Measurements from ENCODE around the gene P4HB.

P4HB gene

DNA sequence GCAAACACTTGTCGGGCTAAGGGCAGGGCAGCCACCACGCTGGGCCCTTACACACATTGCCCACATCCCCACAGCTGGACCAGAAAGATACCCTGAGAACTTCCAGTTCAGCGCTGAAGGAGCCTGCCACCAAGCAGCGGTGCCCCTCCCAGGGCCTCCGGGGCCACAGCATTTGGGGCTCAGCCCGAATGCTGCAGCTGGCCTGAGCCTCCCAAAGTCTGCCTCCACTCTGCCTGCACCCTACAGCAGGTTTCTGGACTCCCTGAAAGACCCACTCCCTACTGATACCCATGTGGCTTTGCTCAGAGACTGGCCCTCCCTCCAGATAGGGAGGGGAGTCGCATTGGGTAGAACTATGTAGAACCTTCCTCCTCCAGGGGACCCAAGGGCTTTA lies 28.8 kb downstream of the P4HB start:
- DNase-seq (ENCODE audit: low read depth), result no peak

DNA sequence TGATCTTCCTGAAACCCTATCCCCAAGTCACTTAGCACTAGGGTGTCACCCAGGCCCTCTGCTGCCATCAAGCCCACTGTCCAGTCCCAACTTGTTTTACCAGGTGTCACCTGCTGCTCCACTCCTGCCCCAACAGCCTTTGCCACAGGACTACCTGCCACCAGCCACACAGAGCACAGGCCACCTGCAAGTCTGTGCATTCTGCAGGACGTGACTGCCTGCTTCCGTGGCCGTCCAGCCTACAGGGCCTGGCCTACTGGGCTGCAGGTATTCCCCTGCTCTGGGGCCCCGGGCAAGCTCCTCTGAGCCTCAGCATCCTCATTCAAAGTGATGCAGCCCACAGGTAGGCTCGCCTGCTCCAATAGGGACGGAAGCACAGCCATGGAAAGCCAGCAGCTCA lies 30.5 kb downstream of the P4HB start:
- no peak for DNase-seq (ENCODE audit: low read depth)

DNA sequence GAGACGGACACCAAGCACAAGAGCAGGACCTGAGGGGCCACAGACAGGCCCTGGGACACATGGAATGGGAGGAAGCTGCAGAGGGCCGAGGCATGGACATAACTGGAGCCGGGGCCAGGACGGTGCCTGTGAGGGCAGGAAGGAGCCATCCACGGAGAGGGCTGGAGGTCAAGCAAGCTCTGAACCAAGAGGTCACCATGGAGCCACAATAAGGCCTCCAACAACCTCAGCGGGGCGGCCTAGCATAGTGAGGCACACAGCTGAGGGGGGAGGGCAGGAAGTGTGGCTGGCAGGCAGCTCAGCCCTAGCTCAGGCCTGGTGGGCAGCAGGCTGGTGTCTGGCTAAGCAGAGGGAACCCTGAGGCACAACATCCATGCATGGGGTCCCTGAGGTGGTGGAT lies 31.7 kb downstream of the P4HB start:
- no peak for DNase-seq (ENCODE audit: low read depth)

DNA sequence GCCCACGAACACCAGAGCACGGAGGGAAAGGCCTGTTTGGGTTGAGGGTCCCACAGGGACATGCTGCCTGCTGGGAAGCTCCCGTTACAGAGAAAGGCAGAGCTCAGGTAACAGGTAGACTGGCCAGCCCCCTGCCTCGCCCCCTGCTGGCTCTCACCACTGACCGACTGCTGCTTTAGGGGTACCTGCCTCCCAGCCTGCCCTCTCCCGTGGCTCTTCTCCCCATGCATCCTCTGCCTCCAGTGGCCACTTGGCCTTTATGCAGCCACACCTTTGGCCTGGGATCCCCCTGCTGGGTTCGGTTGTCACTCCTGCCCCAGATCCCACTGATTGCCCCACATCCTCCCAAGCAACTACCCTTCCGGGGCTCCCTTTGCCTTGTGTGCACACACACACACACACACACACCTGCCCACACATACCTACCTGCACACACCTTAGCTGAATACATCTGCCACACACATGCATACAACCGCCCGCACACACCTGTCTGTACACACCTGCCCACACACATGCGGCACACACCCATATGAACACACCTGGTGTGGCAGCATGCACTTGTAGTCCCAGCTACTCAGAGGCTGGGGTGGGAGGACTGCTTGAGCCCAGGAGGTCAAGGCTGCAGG lies 34.4 kb downstream of the P4HB start:
- no peak for DNase-seq (ENCODE audit: low read depth)

DNA sequence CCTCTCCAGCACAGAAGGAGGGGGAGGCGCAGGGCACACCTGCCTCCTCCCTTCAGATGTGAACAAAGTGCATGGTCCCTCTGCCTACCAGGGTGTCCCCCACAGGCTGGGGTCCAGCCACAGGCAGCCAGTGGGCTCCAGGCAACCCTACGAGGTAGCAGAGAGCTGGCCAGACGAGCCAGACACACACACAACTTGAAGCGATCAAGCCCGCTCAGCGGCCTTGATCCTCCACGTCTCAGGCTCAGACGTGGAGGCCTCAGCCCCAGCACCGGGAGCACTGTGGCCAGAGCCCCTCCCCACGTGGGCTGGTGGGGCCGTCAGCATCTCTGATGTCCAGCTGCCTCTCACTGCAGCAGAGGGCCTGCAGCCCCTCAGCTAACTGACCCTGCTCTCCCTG lies 35.7 kb downstream of the P4HB start:
- DNase-seq (ENCODE audit: low read depth), result no peak

DNA sequence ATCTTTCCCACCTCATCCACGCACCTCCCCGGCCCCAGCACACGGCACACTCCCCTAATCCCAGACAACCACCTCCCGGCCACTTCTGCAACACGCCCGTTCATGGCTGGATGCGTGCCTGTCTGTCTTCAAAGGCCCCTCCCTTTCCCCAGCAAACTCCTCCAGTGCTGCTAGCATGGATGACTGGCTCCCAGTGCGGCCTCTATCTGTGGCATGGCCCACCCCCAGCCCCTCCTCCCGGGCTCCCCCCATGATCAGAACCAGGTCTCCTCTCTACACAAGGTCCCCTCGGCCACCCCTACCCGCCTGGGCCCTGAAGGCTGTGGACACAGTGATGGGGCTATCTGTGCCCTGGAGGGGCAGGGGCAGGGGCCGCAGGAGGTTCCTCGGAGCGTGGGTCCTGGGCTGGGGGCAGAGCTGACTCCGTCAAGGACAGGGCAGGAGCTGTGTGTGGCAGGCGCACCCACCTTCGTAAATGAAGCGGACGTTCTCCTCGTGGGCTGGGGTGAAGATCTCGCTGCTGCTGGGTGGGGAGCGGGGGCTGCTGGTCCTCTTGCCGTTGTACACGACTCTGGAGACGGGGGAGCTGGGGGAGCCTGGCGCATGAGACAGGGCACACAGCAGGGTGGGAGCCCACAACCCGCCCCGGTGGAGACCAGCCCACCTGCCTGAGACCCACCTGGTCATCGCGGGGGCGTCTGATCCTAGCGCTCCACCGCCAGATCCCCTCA lies 36.4 kb downstream of the P4HB start:
- DNase-seq (ENCODE audit: low read depth), result no peak

DNA sequence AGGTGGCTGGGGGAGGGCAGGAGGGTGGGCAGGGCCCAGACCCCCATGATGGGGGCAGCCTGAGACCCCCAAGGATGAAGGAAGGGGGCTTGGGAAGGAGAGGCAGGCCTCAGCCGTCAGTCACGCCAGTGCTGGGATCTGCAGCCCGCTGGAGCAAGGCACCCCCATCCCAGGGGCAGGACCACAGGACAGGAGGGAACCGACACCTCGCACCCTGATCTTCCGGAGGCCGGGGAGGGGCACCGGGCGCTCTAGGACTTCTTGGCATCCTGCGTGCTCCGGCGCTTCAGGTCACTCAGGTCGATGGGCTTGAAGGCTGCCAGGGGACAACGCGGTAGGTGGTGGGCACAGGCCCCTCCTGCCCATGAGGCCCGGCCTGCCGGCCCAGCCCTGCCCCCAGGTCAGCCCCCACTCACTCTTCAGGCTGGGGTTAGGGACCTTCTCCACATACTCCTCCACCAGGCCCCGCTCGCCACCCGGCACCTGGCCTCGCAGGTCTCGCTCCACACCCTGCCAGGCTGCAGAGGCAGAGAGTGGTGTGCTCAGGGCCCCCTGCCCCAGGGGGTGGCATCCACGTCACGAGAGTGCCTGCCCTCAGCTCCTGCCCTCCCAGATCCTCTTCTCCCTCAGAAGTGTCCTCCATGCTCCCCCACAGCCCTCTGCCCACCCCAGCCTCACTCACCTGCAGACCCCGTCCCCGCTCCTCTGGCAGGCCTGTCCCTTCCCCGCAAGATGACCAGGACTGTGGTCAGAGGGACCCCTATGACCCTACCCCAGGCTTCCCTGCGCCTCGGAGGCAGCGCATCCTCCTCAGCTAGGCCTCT lies 37.1 kb downstream of the P4HB start:
- DNase-seq (ENCODE audit: low read depth), result no peak

DNA sequence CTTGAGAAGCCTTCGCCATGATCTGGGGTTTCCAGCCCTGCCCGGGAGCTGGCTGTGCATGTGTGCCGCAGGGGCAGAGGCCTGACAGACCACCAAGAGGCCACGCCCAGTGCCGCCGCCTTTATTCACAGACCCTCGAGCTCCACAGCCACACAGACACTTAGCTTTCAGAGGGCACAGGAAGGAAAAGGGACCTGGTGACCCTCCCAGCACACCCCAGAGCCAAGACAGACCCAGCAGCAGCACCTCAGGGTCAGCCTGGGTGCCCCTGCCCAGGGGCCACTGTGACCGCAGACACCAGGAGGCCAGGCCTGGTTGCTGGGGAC lies 38.1 kb downstream of the P4HB start:
- DNase-seq (ENCODE audit: low read depth), result no peak

DNA sequence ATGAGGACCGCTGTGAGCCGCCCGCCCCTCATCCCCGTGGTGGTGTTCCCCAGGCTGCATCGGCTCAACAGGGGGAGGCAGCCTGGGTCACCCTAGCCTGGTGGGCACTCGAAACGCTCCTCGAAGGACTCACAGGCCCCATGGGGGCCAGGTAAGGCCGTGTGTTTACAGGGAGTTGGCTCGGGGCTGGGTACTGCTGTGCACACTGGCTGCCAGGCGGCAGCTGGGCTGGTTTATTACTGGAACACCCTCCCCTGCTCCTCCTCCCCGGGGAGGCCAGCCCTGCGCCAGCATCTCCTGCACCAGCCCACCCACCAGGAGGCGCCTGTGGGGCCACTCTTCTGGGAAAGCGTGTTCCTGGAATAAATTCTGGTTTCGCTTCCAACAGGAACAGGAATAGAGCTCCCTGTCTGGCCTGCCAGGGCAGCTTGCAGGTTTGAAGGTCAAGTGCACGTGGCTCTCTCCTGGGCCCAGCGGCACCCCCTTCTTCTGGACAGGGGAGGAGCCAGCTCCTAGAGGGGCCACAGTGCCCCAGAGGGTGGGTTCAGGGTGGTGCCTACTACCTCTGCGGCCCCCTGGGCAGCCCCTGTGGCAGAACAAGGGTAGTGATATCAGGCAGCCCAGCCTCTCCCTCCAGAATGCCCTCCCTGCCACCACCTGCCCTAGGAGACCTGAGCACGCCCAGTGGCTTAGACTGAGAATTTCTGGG lies 38.6 kb downstream of the P4HB start:
- DNase-seq (ENCODE audit: low read depth), result no peak

DNA sequence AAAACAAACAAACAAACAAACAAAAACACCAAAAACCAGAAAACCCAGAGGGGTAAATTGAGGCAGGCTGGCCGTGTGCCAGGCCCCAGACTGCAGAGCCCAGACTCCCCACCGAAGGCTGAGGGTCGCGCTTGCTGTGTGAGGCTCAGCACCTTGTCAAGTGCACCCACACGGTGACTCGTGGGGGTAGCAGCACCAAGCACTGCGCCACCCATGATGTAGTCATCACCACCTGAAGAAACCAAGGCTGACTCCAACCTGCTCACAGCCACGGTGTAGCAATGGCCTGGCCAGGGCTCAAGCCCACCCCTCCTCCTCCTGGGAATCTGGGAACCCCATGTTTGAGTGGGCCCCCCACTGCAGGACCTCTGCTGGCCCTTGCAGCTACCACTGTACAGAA lies 39.2 kb downstream of the P4HB start:
- no peak for DNase-seq (ENCODE audit: low read depth)

DNA sequence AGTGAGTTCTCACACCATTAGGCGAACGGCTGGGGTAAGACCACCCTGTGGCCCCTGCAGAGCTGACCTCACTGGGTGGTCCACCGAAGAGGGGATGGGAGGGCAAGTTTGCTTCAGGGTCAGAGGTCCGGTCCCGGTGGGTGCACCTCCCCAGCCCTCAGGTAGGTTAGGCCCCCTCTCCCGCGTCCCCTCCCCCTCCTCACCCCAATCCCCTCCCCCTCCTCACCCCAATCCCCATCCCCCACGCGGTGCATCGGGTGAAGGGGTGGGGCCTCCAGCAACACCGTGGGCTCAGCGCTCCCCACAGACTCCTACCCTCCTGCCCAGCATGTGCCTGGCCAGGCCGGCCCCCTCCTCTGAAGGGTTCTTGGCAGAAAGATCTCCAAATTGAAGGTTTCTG lies 40.6 kb downstream of the P4HB start:
- no peak for DNase-seq (ENCODE audit: low read depth)

DNA sequence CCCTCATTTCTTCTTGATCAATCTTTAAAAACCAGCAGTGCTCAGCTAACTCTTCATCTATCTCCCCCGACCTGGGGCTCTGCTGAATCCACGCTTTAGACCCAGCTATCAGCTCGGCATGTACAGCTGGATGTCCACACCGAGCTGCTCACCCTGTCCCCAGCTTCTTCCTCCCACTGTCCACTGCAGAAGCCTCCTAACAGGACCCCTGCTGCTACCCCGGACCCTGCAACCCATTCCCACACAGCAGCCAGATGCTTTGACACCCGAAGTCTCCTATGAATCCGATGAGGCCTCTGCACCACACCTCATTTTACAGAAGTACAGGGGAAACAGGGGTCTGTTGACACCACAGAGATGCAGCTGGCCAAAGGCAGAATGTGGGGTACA lies 42.6 kb downstream of the P4HB start:
- DNase-seq (ENCODE audit: low read depth), result no peak

DNA sequence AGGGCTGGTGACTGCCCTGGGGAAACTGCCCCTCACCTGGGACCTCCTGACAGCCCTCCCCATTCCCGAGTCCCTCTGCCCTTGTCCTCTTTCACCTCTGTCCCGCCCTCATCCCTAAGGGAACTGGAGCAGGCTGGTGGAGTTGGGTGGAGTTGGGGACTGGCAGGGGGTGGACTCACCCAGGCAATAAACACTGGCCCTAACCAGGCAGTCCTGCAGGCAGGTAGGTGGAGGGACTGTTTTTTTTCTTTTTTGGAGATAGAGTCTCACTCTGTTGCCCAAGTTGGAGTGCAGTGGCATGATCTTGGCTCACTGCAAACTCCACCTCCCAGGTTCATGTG lies 44.7 kb downstream of the P4HB start:
- no peak for DNase-seq (ENCODE audit: low read depth)

DNA sequence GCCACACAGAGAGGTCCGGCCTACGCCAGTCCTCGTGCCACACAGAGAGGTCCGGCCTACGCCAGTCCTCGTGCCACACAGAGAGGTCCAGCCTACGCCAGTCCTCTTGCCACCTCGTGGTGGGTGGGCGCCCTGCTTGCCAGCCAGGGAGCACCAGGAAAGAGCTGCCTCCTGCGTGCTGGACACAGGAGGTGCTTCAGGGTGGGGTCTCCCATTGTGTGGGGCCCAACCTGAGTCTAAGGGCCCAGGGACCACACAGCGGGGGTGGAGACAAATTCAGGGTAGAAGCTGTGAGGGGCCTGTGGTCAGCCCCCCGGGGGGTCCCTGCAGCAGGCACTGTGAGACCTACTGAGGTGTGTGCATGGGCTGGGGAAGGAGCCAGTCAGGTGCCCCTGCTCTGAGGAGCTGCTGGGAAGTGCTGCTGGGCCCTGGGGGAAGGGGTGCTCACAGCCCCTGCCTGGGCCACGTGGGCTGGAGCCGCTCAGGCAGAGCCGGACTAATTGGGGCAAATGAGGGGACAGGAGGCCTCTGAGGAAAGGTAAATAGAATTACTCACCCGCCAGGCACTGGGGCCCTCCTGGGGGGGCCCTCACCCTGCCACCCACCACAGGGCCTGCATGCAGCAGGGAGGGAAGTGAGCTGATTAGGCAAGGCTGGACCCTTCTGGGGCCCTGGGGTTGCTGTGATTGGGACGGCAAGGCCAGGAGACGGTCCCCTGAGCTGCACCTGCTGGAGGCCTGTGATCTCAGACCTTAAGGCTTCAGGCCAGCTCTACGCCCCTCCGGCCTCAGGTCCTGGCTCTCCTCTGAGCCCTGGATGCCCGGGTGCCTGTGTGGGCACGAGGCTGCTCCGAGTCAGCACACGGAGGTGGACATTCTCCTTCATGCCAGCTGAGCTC lies 45.3 kb downstream of the P4HB start:
- DNase-seq (ENCODE audit: low read depth), result no peak

DNA sequence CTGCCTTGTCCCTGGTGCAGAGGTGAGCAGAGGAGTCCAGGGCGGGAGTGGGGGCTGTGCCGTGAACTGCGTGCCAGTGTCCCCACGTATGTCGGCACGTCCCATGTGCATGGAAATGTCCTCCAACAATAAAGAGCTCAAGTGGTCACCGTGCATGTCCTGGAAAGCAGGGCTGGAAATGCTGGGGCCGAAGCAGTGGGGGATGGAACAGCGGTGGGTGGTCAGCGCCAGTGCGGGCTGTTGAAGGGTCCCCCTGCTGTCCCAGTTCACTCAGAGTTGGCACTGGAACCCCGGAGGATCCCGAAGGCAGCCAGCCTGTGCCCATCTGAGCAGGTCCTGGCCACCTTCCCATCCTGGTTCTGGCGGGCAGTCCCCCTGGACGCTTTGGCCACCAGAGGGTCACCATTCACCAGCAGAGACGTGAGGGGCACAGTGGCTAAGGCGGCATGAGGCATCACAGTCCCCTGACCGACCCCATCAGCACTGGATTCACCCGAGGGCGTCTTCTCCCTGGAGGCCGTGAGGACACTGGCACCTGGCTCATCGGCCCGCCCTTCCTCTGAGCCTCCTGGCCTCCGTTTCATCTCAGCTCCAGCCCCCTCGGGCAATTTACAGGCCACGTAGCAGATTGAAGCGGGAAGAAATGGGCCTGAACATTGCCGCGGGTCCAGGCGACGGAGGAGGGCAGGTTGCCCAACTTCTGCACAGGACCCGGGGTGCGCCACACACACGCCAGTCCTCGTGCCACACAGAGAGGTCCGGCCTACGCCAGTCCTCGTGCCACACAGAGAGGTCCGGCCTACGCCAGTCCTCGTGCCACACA lies 46.3 kb downstream of the P4HB start:
- no peak for DNase-seq (ENCODE audit: low read depth)

DNA sequence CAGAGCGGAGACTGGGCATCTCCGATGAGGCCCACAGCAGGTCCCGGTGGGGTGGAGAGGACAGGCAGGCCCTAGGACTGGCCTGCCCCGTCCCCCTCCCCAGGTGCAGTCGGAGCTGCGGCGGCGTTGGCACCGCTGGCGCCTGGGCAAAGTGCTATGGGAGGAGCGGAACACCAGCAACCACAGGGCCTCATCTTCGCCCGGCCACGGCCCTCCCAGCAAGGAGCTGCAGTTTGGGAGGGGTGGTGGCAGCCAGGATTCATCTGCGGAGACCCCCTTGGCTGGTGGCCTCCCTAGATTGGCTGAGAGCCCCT lies 47.0 kb downstream of the P4HB start:
- DNase-seq (ENCODE audit: low read depth), result no peak

DNA sequence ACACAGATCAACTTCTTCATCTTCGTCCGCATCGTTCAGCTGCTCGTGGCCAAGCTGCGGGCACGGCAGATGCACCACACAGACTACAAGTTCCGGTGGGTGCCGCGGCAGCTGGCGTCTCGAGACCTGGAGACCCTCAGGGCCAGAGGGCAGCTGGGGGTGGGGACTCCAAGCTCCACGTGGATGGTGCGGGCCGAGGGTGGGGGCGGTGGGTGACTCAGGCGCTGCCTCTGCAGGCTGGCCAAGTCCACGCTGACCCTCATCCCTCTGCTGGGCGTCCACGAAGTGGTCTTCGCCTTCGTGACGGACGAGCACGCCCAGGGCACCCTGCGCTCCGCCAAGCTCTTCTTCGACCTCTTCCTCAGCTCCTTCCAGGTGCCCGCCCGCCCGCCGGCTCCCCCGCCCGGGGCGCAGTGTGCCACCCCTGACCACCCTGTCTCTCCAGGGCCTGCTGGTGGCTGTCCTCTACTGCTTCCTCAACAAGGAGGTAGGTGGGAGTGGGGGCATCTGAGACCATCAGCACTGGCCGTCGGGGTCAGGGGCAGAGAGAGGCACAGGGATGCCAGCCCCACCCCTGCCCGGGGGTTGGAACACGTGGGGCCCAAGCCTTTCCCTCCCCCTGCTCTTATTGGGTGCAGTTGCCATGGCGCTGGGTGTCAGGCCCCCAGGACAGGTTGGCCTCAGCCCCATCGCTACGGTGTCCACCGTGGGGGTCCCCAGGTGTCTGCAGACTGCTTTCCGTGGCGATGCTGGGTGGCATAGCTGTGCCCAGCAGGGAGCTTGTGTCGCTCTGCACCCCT lies 47.6 kb downstream of the P4HB start:
- no peak for DNase-seq (ENCODE audit: low read depth)

DNA sequence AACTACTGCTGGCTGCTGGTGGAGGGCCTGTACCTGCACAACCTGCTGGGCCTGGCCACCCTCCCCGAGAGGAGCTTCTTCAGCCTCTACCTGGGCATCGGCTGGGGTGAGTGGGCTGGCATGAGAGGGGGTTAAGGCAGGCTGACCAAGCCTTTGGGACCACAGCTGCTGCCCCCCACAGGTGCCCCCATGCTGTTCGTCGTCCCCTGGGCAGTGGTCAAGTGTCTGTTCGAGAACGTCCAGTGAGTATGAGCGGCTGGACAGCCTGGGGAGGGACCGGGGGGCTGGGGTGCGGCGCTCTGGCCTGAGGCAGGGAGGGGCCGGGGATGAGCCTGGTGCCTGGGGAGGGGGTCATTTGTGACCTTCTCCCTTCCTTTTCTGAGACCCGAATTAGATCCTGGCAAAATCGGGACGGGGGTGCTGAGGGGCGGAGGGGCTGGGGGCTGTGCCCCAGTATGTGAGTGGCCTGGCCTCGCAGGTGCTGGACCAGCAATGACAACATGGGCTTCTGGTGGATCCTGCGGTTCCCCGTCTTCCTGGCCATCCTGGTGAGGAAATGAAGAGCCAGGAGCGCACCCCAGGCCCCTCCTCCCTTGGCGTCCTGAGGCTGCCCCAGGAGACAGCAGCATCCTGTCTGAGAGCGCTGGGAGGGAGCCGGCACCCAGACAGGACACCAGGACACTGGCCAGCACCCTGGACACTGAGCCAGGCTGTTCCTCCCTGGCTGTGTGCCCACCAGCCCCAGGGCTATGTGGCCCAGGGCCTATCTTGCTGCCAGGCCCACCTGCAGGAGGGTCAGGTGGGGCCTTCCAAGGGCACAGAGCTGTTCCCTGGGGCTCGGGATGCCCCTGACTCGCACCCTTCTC lies 48.4 kb downstream of the P4HB start:
- no peak for DNase-seq (ENCODE audit: low read depth)

All from stimulated activated CD4-positive, alpha-beta T cell treated with anti-CD3 and anti-CD28 coated beads, Interleukin-2, amount 100 ng/mL, for 4 hours (primary cell).